Measurements from ENCODE around the gene MICALL2. TPM values are rescaled to one million over a fixed set of nuclear protein-coding genes. Genes with fewer than 3 reads are reported as not detected.

Gene MICALL2
- polyA plus RNA-seq, 2 of the 4 experiments (the other 2 are of a cell fraction), result 6.1 to 20.6 TPM

- WGBS (ENCODE audit: missing lambda C conversion rate), result 92% methylated on average over 22 of the region's 24 CpGs
- DNase-seq (ENCODE audit: low read depth in 1 of 2, low spot score in 1 of 2), result no peak
- H3K4me1 ChIP-seq, result peaks cover 3% of the 10 kb centered on the region; the same call in 1 of the 3 replicates
- H3K9me3 ChIP-seq, result no peaks in the 10 kb centered on the region
- FAIRE-seq, result no peak
- POLR2A ChIA-PET, result no interaction called here
- no peak overlapping the region for H3K4me2 ChIP-seq
- TF ChIP-seq ZSCAN20 (CRISPR knock-in tag; IDR thresholded peaks at IDR 0.05) (no peak), E2F6 (IDR thresholded peaks at IDR 0.05; ENCODE audit: borderline replicate concordance, low read depth) (no peak), CHD2 (IDR thresholded peaks at IDR 0.05; ENCODE audit: low read length, partially characterized antibody) (no peak), RNF2 (IDR thresholded peaks at IDR 0.05; ENCODE audit: borderline replicate concordance, low read depth) (no peak), NPAS2 (CRISPR knock-in tag; IDR thresholded peaks at IDR 0.05; ENCODE audit: borderline replicate concordance) (no peak)
- CTCF ChIA-PET, result interaction anchor here (0.6 to 7.8 kb wide), 37 partner anchors 12 to 448 kb away, joined by 3 to 209 read pairs (median 5); partner anchors contain the start of genes MICALL2 and TMEM184A
- peak overlapping the region in 1 of 2 experiments; percentile 76; a peak in 3 of 6 replicates for H3K27ac ChIP-seq
- no peak overlapping the region for H3K4me3 ChIP-seq
- ATAC-seq, result no peak
Measured at GRCh38 chr7:1474736-1475135, 15.5 kb upstream of the MICALL2 start.

GRCh38 chr7:1473864-1474512 is 14.7 kb upstream of the MICALL2 start:
- 32% methylated on average over 27 of the region's 37 CpGs for WGBS (ENCODE audit: missing lambda C conversion rate)
- CTCF ChIA-PET, result interaction anchor here (0.6 to 7.8 kb wide), 40 partner anchors 13 to 447 kb away, joined by 3 to 209 read pairs (median 5); partner anchors contain the start of genes MICALL2 and TMEM184A

More at GRCh38 chr7:1473864-1474512, 14.7 kb upstream of the MICALL2 start:
- H3K4me2 ChIP-seq, result no peak overlapping the region
- TF ChIP-seq ZSCAN20 (CRISPR knock-in tag; IDR thresholded peaks at IDR 0.05), result no peak
- no peak for TF ChIP-seq EHF (CRISPR knock-in tag; IDR thresholded peaks at IDR 0.05)
- peak; percentile 52 for TF ChIP-seq SMC3 (IDR thresholded peaks at IDR 0.05)
- no peak for TF ChIP-seq ZNF302 (CRISPR knock-in tag; IDR thresholded peaks at IDR 0.05)
- peak; percentile 98 for TF ChIP-seq MAX (IDR thresholded peaks at IDR 0.05)
- TF ChIP-seq HOXB13 (CRISPR knock-in tag; IDR thresholded peaks at IDR 0.05; ENCODE audit: low read depth), result no peak
- peak; percentile 67; the same call in 1 of the 2 replicates for TF ChIP-seq E2F6 (IDR thresholded peaks at IDR 0.05; ENCODE audit: borderline replicate concordance, low read depth)
- TF ChIP-seq HOXA7 (CRISPR knock-in tag; IDR thresholded peaks at IDR 0.05), result no peak
- TF ChIP-seq CTCF (IDR thresholded peaks at IDR 0.05), result peak; percentile 73
- TF ChIP-seq BCL3 (IDR thresholded peaks at IDR 0.05), result no peak
- TF ChIP-seq KDM5A (IDR thresholded peaks at IDR 0.05), result no peak
- TF ChIP-seq RNF2 (IDR thresholded peaks at IDR 0.05; ENCODE audit: borderline replicate concordance, low read depth), result no peak
- TF ChIP-seq EP300 (IDR thresholded peaks at IDR 0.05), result no peak
- TF ChIP-seq NR3C1 (IDR thresholded peaks at IDR 0.05), result no peak
- TF ChIP-seq TFCP2L1 (CRISPR knock-in tag; IDR thresholded peaks at IDR 0.05), result peak; percentile 12; the same call in 1 of the 2 replicates
- peak; percentile 74 to 76 for TF ChIP-seq RAD21 (conservative IDR thresholded peaks at IDR 0.05 in 1 of 2, IDR thresholded peaks at IDR 0.05 in 1 of 2)
- no peak for TF ChIP-seq RCOR1 (IDR thresholded peaks at IDR 0.05; ENCODE audit: low read depth, low read length)
- peak; percentile 99 for TF ChIP-seq NPAS2 (CRISPR knock-in tag; IDR thresholded peaks at IDR 0.05; ENCODE audit: borderline replicate concordance)
- TF ChIP-seq USF2 (IDR thresholded peaks at IDR 0.05), result peak; percentile 75
- TF ChIP-seq POLR2AphosphoS2 (conservative IDR thresholded peaks at IDR 0.05; ENCODE audit: low read length), result no peak
- peak; percentile 8 for TF ChIP-seq ZFP36 (IDR thresholded peaks at IDR 0.05; ENCODE audit: borderline replicate concordance, partially characterized antibody)
- no peak for TF ChIP-seq JUNB (IDR thresholded peaks at IDR 0.05)
- TF ChIP-seq CHD2 (IDR thresholded peaks at IDR 0.05; ENCODE audit: low read length, partially characterized antibody), result no peak
- TF ChIP-seq ZC3H11A (IDR thresholded peaks at IDR 0.05), result no peak
- no peak for TF ChIP-seq POLR2A (IDR thresholded peaks at IDR 0.05; ENCODE audit: low read length)
- TF ChIP-seq MYC (IDR thresholded peaks at IDR 0.05; ENCODE audit: borderline replicate concordance, low read length), result peak; percentile 95
- TF ChIP-seq BHLHE40 (IDR thresholded peaks at IDR 0.05; ENCODE audit: low read depth, low read length), result peak; percentile 99
- no peak for TF ChIP-seq TP53 (CRISPR knock-in tag; IDR thresholded peaks at IDR 0.05)
- TF ChIP-seq EHMT2 (IDR thresholded peaks at IDR 0.05; ENCODE audit: low read depth), result no peak
- POLR2A ChIA-PET, result no interaction called here
- ATAC-seq (peak; percentile 59 to 79), FAIRE-seq (no peak), DNase-seq (ENCODE audit: low read depth in 1 of 2, low spot score in 1 of 2) (peak; percentile 77 to 88)
- H3K27ac ChIP-seq, result peak overlapping the region in 1 of 2 experiments; percentile 76; a peak in 3 of 6 replicates
- H3K4me1 ChIP-seq, result peaks cover 3% of the 10 kb centered on the region; the same call in 1 of the 3 replicates
- H3K4me3 ChIP-seq, result no peak overlapping the region
- no peaks in the 10 kb centered on the region for H3K9me3 ChIP-seq

All from A549 (cell line).